K562 (cell line): ENCODE data around the gene MAGT1.

Source experiments
- TEAD2 ChIP-seq: fragments of 450-650 bp; IDR thresholded peaks from 2 replicates; pipeline ENCODE4 v1.6.1; 2016; ENCODE audit warnings: missing genetic modification characterization, control low read depth, missing compliant biosample characterization
- ZNF121 ChIP-seq: sonication (generic); formaldehyde crosslinking; conservative IDR thresholded peaks from 2 replicates; pipeline ENCODE4 v1.8.0; 2022; ENCODE audit warnings: missing genetic modification reagents
- TF ChIP-seq, protein P1 (sequence below), 3 experiments: IDR thresholded peaks in 2 of 3; conservative IDR thresholded peaks in 1 of 3; 2 replicates each; pipeline ENCODE4 v1.5.1; 2011 to 2012; ENCODE audit warnings: low read length in 3 of 3, mild to moderate bottlenecking in 3 of 3, control low read depth in 2 of 3, improper control_type of control experiment in 1 of 3, inconsistent platforms in 1 of 3, low read depth in 1 of 3, mixed read lengths in 1 of 3, moderate library complexity in 1 of 3; ENCODE audit not compliant: insufficient read depth in 2 of 3
- TF ChIP-seq, protein P2 (sequence below): IDR thresholded peaks from 3 replicates; pipeline ENCODE4 v1.6.1; 2011; ENCODE audit warnings: borderline replicate concordance, mild to moderate bottlenecking, moderate library complexity; ENCODE audit not compliant: insufficient read length; ENCODE audit errors: extremely low read depth

DNA sequence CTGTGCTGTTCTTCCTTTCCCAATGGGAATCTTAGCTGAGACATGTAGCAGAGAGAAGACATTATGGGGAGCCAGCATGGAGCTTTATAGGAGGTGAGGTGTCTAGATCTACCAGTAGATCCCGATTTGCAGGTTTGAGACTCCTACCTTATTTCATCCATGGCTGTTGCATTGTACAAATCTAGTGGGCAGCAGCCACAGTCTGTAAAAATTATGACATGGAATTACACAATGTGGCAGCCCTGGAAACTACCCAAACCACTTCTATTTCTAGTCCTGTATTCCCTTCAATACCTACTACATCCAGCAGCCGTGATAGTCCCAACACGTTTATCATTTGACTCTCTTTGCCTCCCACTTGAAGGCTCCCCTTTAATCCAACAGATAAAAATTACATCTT is 23.3 kb upstream of the MAGT1 start:
- TF ChIP-seq, protein P1, sequence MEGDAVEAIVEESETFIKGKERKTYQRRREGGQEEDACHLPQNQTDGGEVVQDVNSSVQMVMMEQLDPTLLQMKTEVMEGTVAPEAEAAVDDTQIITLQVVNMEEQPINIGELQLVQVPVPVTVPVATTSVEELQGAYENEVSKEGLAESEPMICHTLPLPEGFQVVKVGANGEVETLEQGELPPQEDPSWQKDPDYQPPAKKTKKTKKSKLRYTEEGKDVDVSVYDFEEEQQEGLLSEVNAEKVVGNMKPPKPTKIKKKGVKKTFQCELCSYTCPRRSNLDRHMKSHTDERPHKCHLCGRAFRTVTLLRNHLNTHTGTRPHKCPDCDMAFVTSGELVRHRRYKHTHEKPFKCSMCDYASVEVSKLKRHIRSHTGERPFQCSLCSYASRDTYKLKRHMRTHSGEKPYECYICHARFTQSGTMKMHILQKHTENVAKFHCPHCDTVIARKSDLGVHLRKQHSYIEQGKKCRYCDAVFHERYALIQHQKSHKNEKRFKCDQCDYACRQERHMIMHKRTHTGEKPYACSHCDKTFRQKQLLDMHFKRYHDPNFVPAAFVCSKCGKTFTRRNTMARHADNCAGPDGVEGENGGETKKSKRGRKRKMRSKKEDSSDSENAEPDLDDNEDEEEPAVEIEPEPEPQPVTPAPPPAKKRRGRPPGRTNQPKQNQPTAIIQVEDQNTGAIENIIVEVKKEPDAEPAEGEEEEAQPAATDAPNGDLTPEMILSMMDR (IDR thresholded peaks at IDR 0.05 in 2 of 3, conservative IDR thresholded peaks at IDR 0.05 in 1 of 3; ENCODE audit: insufficient read depth in 2 of 3, low read depth in 1 of 3, low read length in 3 of 3), result no peak
- TF ChIP-seq ZNF121 (CRISPR knock-in tag) (no peak), TEAD2 (tag) (no peak)
- TF ChIP-seq, protein P2, sequence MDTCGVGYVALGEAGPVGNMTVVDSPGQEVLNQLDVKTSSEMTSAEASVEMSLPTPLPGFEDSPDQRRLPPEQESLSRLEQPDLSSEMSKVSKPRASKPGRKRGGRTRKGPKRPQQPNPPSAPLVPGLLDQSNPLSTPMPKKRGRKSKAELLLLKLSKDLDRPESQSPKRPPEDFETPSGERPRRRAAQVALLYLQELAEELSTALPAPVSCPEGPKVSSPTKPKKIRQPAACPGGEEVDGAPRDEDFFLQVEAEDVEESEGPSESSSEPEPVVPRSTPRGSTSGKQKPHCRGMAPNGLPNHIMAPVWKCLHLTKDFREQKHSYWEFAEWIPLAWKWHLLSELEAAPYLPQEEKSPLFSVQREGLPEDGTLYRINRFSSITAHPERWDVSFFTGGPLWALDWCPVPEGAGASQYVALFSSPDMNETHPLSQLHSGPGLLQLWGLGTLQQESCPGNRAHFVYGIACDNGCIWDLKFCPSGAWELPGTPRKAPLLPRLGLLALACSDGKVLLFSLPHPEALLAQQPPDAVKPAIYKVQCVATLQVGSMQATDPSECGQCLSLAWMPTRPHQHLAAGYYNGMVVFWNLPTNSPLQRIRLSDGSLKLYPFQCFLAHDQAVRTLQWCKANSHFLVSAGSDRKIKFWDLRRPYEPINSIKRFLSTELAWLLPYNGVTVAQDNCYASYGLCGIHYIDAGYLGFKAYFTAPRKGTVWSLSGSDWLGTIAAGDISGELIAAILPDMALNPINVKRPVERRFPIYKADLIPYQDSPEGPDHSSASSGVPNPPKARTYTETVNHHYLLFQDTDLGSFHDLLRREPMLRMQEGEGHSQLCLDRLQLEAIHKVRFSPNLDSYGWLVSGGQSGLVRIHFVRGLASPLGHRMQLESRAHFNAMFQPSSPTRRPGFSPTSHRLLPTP, result no peak
